Activated naive CD8-positive, alpha-beta T cell treated with anti-CD3 and anti-CD28 coated beads, Interleukin-2, amount 50 U/mL, for 24 hours (primary cell): ENCODE data around the gene CNTFR.
"Not testable (repeated sequence)": the region's sequence is repeated elsewhere in the genome, so short reads cannot be mapped to it uniquely, and the experiment has no call there.

Source experiments
- ATAC-seq: fragments of 150-1000 bp; cut with Tn5 transposase; one replicate; pipeline ENCODE4 v1.10.0; 2021
- DNase-seq: peaks from one replicate; pipeline ENCODE4 v3.0.0; 2021
- H3K27ac Mint-ChIP-seq: one replicate; pipeline ENCODE4 v1.8.0; 2021; ENCODE audit warnings: mild to moderate bottlenecking, mixed read lengths
- H3K27me3 Mint-ChIP-seq: one replicate; pipeline ENCODE4 v1.8.0; 2021; ENCODE audit warnings: mixed read lengths
- H3K36me3 Mint-ChIP-seq: one replicate; pipeline ENCODE4 v1.8.0; 2021; ENCODE audit warnings: low read depth, mixed read lengths
- H3K4me1 Mint-ChIP-seq: one replicate; pipeline ENCODE4 v1.8.0; 2021; ENCODE audit warnings: mixed read lengths
- H3K4me3 Mint-ChIP-seq: one replicate; pipeline ENCODE4 v1.8.0; 2021; ENCODE audit warnings: mild to moderate bottlenecking, moderate library complexity, mixed read lengths
- H3K9me3 Mint-ChIP-seq: one replicate; pipeline ENCODE4 v1.8.0; 2021; ENCODE audit warnings: mixed read lengths

Gene CNTFR

GRCh38 chr9:34551751-34552605 lies 37.5 kb downstream of the CNTFR start:
- H3K36me3 Mint-ChIP-seq: no peaks in the 10 kb centered on the region

GRCh38 chr9:34550681-34551270 lies 38.7 kb downstream of the CNTFR start:
- peaks cover 19% of the 10 kb centered on the region for H3K27me3 Mint-ChIP-seq
- no peak overlapping the region for H3K4me3 Mint-ChIP-seq
- no peaks in the 10 kb centered on the region for H3K4me1 Mint-ChIP-seq
- H3K36me3 Mint-ChIP-seq: no peaks in the 10 kb centered on the region
- H3K9me3 Mint-ChIP-seq: no peaks in the 10 kb centered on the region
- no peak for DNase-seq
- ATAC-seq: no peak
- no peak overlapping the region for H3K27ac Mint-ChIP-seq

More at GRCh38 chr9:34551751-34552605, 37.5 kb downstream of the CNTFR start:
- H3K4me1 Mint-ChIP-seq: no peaks in the 10 kb centered on the region
- DNase-seq (no peak), ATAC-seq (no peak)
- no peak overlapping the region for H3K4me3 Mint-ChIP-seq
- peaks cover 19% of the 10 kb centered on the region for H3K27me3 Mint-ChIP-seq
- no peak overlapping the region for H3K27ac Mint-ChIP-seq
- H3K9me3 Mint-ChIP-seq: no peaks in the 10 kb centered on the region

GRCh38 chr9:34550016-34550680 lies 39.4 kb downstream of the CNTFR start:
- DNase-seq: no peak
- Mint-ChIP-seq H3K27ac (no peak overlapping the region), H3K4me1 (no peaks in the 10 kb centered on the region), H3K36me3 (no peaks in the 10 kb centered on the region), H3K4me3 (no peak overlapping the region), H3K27me3 (peaks cover 24% of the 10 kb centered on the region), H3K9me3 (no peaks in the 10 kb centered on the region)
- no peak for ATAC-seq

GRCh38 chr9:34549407-34549732 lies 40.2 kb downstream of the CNTFR start:
- Mint-ChIP-seq H3K27me3 (peaks cover 21% of the 10 kb centered on the region), H3K27ac (no peak overlapping the region), H3K9me3 (no peaks in the 10 kb centered on the region), H3K4me1 (no peaks in the 10 kb centered on the region), H3K36me3 (no peaks in the 10 kb centered on the region), H3K4me3 (no peak overlapping the region)
- ATAC-seq: no peak
- DNase-seq: no peak

GRCh38 chr9:34547960-34548611 lies 41.4 kb downstream of the CNTFR start:
- Mint-ChIP-seq H3K27ac (no peak overlapping the region), H3K4me3 (no peak overlapping the region), H3K4me1 (no peaks in the 10 kb centered on the region), H3K36me3 (no peaks in the 10 kb centered on the region), H3K27me3 (peaks cover 21% of the 10 kb centered on the region), H3K9me3 (no peaks in the 10 kb centered on the region)
- DNase-seq (peak; percentile 57), ATAC-seq (no peak)

GRCh38 chr9:34546834-34547827 lies 42.4 kb downstream of the CNTFR start:
- H3K36me3 Mint-ChIP-seq: no peaks in the 10 kb centered on the region
- H3K4me1 Mint-ChIP-seq: no peaks in the 10 kb centered on the region
- no peak overlapping the region for H3K4me3 Mint-ChIP-seq
- H3K27ac Mint-ChIP-seq: no peak overlapping the region
- peak; percentile 69 for DNase-seq
- peak; percentile 50 for ATAC-seq
- peaks cover 21% of the 10 kb centered on the region for H3K27me3 Mint-ChIP-seq
- H3K9me3 Mint-ChIP-seq: no peaks in the 10 kb centered on the region

GRCh38 chr9:34546102-34546833 lies 43.3 kb downstream of the CNTFR start:
- Mint-ChIP-seq H3K27me3 (peaks cover 22% of the 10 kb centered on the region), H3K4me3 (no peak overlapping the region), H3K27ac (no peak overlapping the region), H3K4me1 (no peaks in the 10 kb centered on the region), H3K36me3 (no peaks in the 10 kb centered on the region), H3K9me3 (no peaks in the 10 kb centered on the region)
- no peak for DNase-seq
- no peak for ATAC-seq

GRCh38 chr9:34545497-34545896 lies 44.0 kb downstream of the CNTFR start:
- Mint-ChIP-seq H3K9me3 (no peaks in the 10 kb centered on the region), H3K27ac (no peak overlapping the region), H3K27me3 (peaks cover 22% of the 10 kb centered on the region), H3K4me1 (no peaks in the 10 kb centered on the region), H3K36me3 (no peaks in the 10 kb centered on the region), H3K4me3 (no peak overlapping the region)
- ATAC-seq (no peak), DNase-seq (no peak)

- no peaks in the 10 kb centered on the region for H3K9me3 Mint-ChIP-seq
- no peak overlapping the region for H3K4me3 Mint-ChIP-seq
- H3K27me3 Mint-ChIP-seq: peaks cover 22% of the 10 kb centered on the region
- no peaks in the 10 kb centered on the region for H3K36me3 Mint-ChIP-seq
- no peak overlapping the region for H3K27ac Mint-ChIP-seq
- H3K4me1 Mint-ChIP-seq: no peaks in the 10 kb centered on the region
- ATAC-seq (no peak), DNase-seq (no peak)
Observed at GRCh38 chr9:34544035-34544434, 45.5 kb downstream of the CNTFR start.

GRCh38 chr9:34541540-34541939 lies 48.0 kb downstream of the CNTFR start:
- H3K36me3 Mint-ChIP-seq: no peaks in the 10 kb centered on the region
- H3K4me3 Mint-ChIP-seq: no peak overlapping the region
- DNase-seq: no peak
- H3K27ac Mint-ChIP-seq: no peak overlapping the region
- H3K9me3 Mint-ChIP-seq: no peaks in the 10 kb centered on the region
- ATAC-seq: no peak
- no peaks in the 10 kb centered on the region for H3K4me1 Mint-ChIP-seq
- peaks cover 17% of the 10 kb centered on the region for H3K27me3 Mint-ChIP-seq

- DNase-seq: no peak
- H3K27me3 Mint-ChIP-seq: peaks cover 17% of the 10 kb centered on the region
- no peak overlapping the region for H3K27ac Mint-ChIP-seq
- no peak overlapping the region for H3K4me3 Mint-ChIP-seq
- no peaks in the 10 kb centered on the region for H3K36me3 Mint-ChIP-seq
- no peak for ATAC-seq
- H3K9me3 Mint-ChIP-seq: no peaks in the 10 kb centered on the region
- no peaks in the 10 kb centered on the region for H3K4me1 Mint-ChIP-seq
Observed at GRCh38 chr9:34540827-34541226, 48.7 kb downstream of the CNTFR start.

- Mint-ChIP-seq H3K4me3 (no peak overlapping the region), H3K4me1 (no peaks in the 10 kb centered on the region), H3K27ac (no peak overlapping the region), H3K9me3 (no peaks in the 10 kb centered on the region), H3K36me3 (no peaks in the 10 kb centered on the region), H3K27me3 (peaks cover 34% of the 10 kb centered on the region)
- DNase-seq: no peak
- no peak for ATAC-seq
Observed at GRCh38 chr9:34536685-34537084, 52.8 kb downstream of the CNTFR start.

GRCh38 chr9:34532041-34532440 lies 57.5 kb downstream of the CNTFR start:
- peaks cover 50% of the 10 kb centered on the region for H3K27me3 Mint-ChIP-seq
- ATAC-seq, DNase-seq: not testable (repeated sequence)

More at GRCh38 chr9:34532041-34532440, 57.5 kb downstream of the CNTFR start:
- not testable (repeated sequence) for H3K4me1 Mint-ChIP-seq, H3K4me3 Mint-ChIP-seq, H3K27ac Mint-ChIP-seq, H3K36me3 Mint-ChIP-seq, H3K9me3 Mint-ChIP-seq
